Neuronal stem cell (in vitro differentiated cells): ENCODE data around the gene FAM47E.

Experiments
- DNase-seq: peaks from one replicate; pipeline ENCODE4 v3.0.0-alpha.2; 2013; ENCODE audit warnings: low spot score
- H2AFZ ChIP-seq: one replicate; pipeline ENCODE4 v1.6.1; 2013; ENCODE audit warnings: mild to moderate bottlenecking, low read length, inconsistent platforms
- H2AK5ac ChIP-seq: 2 replicates; pipeline ENCODE4 v1.6.1; 2013; ENCODE audit warnings: low read depth, mild to moderate bottlenecking, inconsistent platforms, low read length, moderate library complexity, mixed read lengths
- H2BK120ac ChIP-seq: 2 replicates; pipeline ENCODE4 v1.6.1; 2013; ENCODE audit warnings: low read depth, mild to moderate bottlenecking, inconsistent platforms, low read length, moderate library complexity, mixed read lengths
- H2BK12ac ChIP-seq: one replicate; pipeline ENCODE4 v1.6.1; 2013; ENCODE audit warnings: low read length, inconsistent platforms
- H2BK15ac ChIP-seq: 2 replicates; pipeline ENCODE4 v1.6.1; 2013; ENCODE audit warnings: mild to moderate bottlenecking, low read length, inconsistent platforms, mixed read lengths
- H2BK5ac ChIP-seq: one replicate; pipeline ENCODE4 v1.6.1; 2013; ENCODE audit warnings: inconsistent platforms, mild to moderate bottlenecking, low read length, moderate library complexity
- H3K14ac ChIP-seq: one replicate; pipeline ENCODE4 v1.6.1; 2013; ENCODE audit warnings: low read length, inconsistent platforms
- H3K18ac ChIP-seq: 2 replicates; pipeline ENCODE4 v1.6.1; 2013; ENCODE audit warnings: low read length, inconsistent platforms
- H3K23ac ChIP-seq: 2 replicates; pipeline ENCODE4 v1.6.1; 2013; ENCODE audit warnings: low read depth, mild to moderate bottlenecking, mixed read lengths, low read length, inconsistent platforms; ENCODE audit not compliant: poor library complexity
- H3K27ac ChIP-seq: replicated peaks from 3 replicates; pipeline ENCODE4 v1.5.1; 2013; ENCODE audit warnings: low read length, inconsistent platforms
- H3K27me3 ChIP-seq, 3 experiments: 2 replicates each; pipeline ENCODE4 v1.6.1; 2013; ENCODE audit warnings: low read length in 3 of 3, mild to moderate bottlenecking in 2 of 3, inconsistent platforms in 1 of 3, low read depth in 1 of 3, mixed read lengths in 1 of 3, moderate library complexity in 1 of 3; ENCODE audit not compliant: control insufficient read depth in 3 of 3, insufficient read depth in 3 of 3
- H3K36me3 ChIP-seq, 2 donors: replicated peaks in 1 of 2; 2 replicates each; pipeline ENCODE4 v1.6.1; 2013; ENCODE audit warnings: low read length in 2 of 2; ENCODE audit not compliant: control insufficient read depth in 2 of 2, insufficient read depth in 2 of 2
- H3K4ac ChIP-seq: 2 replicates; pipeline ENCODE4 v1.6.1; 2013; ENCODE audit warnings: inconsistent platforms, mild to moderate bottlenecking, low read length, moderate library complexity
- H3K4me1 ChIP-seq, 2 donors: 1 replicate in 1 of 2; 2 replicates in 1 of 2; pipeline ENCODE4 v1.6.1; 2013; ENCODE audit warnings: low read length in 2 of 2, low read depth in 1 of 2; ENCODE audit not compliant: control insufficient read depth in 2 of 2, insufficient read depth in 1 of 2
- H3K4me2 ChIP-seq: one replicate; pipeline ENCODE4 v1.6.1; 2013; ENCODE audit warnings: mild to moderate bottlenecking, low read length, inconsistent platforms; ENCODE audit not compliant: insufficient read depth, poor library complexity, severe bottlenecking
- H3K4me3 ChIP-seq, 2 donors: 2 replicates each; pipeline ENCODE4 v1.5.1; 2013; ENCODE audit warnings: low read length in 2 of 2, mild to moderate bottlenecking in 2 of 2, inconsistent platforms in 1 of 2, moderate library complexity in 1 of 2
- H3K79me1 ChIP-seq: one replicate; pipeline ENCODE4 v1.6.1; 2013; ENCODE audit warnings: low read depth, mild to moderate bottlenecking, inconsistent platforms, low read length, moderate library complexity
- H3K9ac ChIP-seq: one replicate; pipeline ENCODE4 v1.6.1; 2013; ENCODE audit warnings: mild to moderate bottlenecking, low read depth, low read length, inconsistent platforms; ENCODE audit not compliant: poor library complexity
- H3K9me3 ChIP-seq, 2 donors: replicated peaks in 1 of 2; 2 replicates each; pipeline versions ENCODE3 to v1.6.1; 2013; ENCODE audit warnings: low read length in 2 of 2, mild to moderate bottlenecking in 2 of 2, inconsistent platforms in 1 of 2, low read depth in 1 of 2, mixed read lengths in 1 of 2, moderate library complexity in 1 of 2; ENCODE audit not compliant: control insufficient read depth in 2 of 2, insufficient read depth in 1 of 2
- H4K8ac ChIP-seq: one replicate; pipeline ENCODE4 v1.6.1; 2013; ENCODE audit warnings: low read depth, mild to moderate bottlenecking, inconsistent platforms, low read length, moderate library complexity
- H4K91ac ChIP-seq: one replicate; pipeline ENCODE4 v1.6.1; 2013; ENCODE audit warnings: low read length, low read depth, mild to moderate bottlenecking, inconsistent platforms; ENCODE audit not compliant: poor library complexity
- WGBS, 2 donors: extraction: QIAGEN DNeasy Blood & Tissue Kit; methylation state at CpG; one replicate each; pipeline ENCODE4 v1.1.7; 2013; ENCODE audit warnings: missing lambda C conversion rate in 2 of 2, mixed read lengths in 1 of 2; ENCODE audit not compliant: insufficient read length in 2 of 2, insufficient replicate concordance in 1 of 2; ENCODE audit errors: extremely low coverage in 2 of 2; 5-methylcytosine and 5-hydroxymethylcytosine counted together

Gene FAM47E

DNA sequence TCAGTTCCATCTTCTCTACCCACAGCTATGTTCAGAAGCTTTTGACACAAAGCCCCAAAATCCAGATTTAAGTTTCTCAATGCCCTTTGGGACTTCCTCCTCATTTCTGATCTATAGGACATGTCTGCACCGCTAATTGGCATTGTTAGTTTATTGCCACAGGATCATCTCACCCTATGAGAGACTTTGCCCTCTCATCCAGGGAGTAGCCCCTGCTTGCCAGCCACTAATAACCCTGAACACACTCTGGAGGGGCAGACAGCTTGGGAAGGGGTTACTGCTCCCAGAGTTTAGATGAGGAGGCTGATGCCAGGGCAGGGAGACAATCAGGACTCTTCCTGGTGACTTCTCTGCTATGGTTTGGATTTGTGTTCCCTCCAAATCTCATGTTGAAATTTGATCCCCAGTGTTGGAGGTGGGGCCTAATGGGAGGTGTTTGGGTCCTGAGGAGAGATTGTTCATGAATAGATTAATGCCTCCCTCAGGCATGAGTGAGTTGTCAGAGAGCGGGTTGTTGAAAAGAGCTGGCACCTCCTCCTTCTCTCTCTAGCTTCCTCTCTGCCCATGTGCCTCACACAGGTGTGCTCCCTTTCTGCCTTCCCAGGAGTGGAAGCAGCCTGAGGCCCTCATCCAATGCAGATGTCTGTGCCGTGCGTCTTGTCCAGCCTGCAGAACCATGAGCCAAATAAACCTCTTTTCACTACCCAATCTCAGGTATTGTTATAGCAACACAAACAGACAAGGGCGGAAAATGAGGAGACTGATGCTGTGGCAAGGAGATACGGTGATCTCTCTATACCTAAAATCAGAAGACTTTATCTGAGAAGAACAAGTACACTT, 34.3 kb upstream of the FAM47E start:
- no peak overlapping the region for H3K14ac ChIP-seq
- no peaks in the 10 kb centered on the region for H3K36me3 ChIP-seq
- H3K79me1 ChIP-seq = no peaks in the 10 kb centered on the region
- H2AK5ac ChIP-seq = no peak overlapping the region
- peaks cover 0 to 1% of the 10 kb centered on the region in 2 donors for H3K9me3 ChIP-seq
- H3K4me3 ChIP-seq = no peak overlapping the region
- peak overlapping the region; percentile 17 for H3K9ac ChIP-seq
- H2BK120ac ChIP-seq = no peak overlapping the region
- no peak overlapping the region for H3K23ac ChIP-seq
- H2AFZ ChIP-seq = no peak overlapping the region
- no peak overlapping the region for H4K91ac ChIP-seq
- no peak overlapping the region for H2BK12ac ChIP-seq
- no peak for DNase-seq
- H3K4ac ChIP-seq = no peak overlapping the region
- H3K4me2 ChIP-seq = no peak overlapping the region
- H3K4me1 ChIP-seq = peaks cover 8 to 10% of the 10 kb centered on the region in 2 donors
- H4K8ac ChIP-seq = no peak overlapping the region
- H3K27ac ChIP-seq = no peak overlapping the region
- H2BK5ac ChIP-seq = no peak overlapping the region
- no peak overlapping the region for H3K18ac ChIP-seq
- H2BK15ac ChIP-seq = no peak overlapping the region
- WGBS, 2 donors = no CpG with 5 or more reads among the region's 6 CpGs
- H3K27me3 ChIP-seq = no peaks in the 10 kb centered on the region

DNA sequence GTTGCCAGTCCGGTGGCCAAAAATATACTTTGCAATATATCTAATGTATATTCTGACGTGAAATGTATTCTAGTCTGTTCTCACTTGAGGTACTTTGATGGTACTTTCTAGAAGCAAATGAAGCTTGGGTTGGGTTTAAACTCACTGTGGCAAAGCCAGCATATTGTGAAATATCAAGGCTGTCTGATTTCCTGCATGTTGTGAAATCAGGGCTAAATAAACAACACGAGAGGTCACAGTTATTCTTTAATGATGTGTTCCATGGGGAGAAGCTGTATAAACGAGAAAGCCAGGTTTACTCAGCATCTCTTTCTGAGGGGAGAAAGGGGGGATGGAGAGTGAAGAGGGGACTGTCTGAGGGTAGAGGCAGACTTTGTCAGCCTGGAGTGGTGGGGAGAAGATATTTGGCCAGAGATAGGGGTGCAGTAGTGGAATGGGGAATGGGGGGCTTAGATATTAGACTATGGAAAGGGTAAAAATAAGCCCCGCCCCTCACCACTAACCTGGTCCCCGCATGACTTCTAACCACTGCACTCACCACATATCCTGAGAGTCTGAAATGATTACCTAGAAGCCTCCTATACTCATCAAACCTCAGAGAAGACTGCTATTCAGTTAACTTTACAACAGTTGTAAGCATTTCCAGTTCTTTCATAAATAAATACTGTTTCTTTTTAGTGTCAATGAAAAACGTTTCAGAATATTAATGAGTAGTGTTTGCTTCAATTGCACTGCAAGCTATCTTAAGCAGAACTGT, 32.0 kb upstream of the FAM47E start:
- DNase-seq = no peak
- Histone ChIP-seq H4K91ac (no peak overlapping the region), H3K18ac (no peak overlapping the region), H2AFZ (no peak overlapping the region), H3K4me1 (peaks cover 2% of the 10 kb centered on the region in 2 donors), H2BK120ac (no peak overlapping the region), H3K9me3 (peaks cover 0 to 1% of the 10 kb centered on the region in 2 donors), H3K9ac (no peak overlapping the region), H3K23ac (no peak overlapping the region), H3K4me3 (no peak overlapping the region), H3K27me3 (no peaks in the 10 kb centered on the region), H4K8ac (no peak overlapping the region), H3K14ac (no peak overlapping the region), H2BK5ac (no peak overlapping the region), H3K4ac (no peak overlapping the region), H2BK12ac (no peak overlapping the region), H3K27ac (no peak overlapping the region), H3K36me3 (no peaks in the 10 kb centered on the region), H2BK15ac (no peak overlapping the region), H3K79me1 (no peaks in the 10 kb centered on the region), H3K4me2 (no peak overlapping the region), H2AK5ac (no peak overlapping the region)
- WGBS, 2 donors = no CpG with 5 or more reads among the region's 7 CpGs

DNA sequence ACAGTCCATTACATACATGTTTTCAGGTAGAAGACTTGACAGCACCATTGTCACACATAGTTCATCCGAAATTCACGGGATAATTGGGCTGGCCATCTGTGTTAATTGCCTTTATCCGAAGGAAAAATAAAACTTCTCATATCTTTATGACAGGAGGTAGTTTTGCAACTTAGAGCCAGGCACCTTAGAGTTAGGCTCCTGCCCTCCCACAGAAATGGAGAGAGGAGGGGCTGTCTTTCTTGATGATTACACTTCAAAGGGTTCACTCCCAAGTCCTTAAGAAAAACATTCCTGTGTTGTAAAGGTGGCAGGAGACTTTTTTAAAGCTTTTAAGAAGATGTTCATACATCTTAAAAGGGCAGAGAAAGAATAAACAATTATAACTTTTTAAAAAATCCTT, 27.4 kb upstream of the FAM47E start:
- Histone ChIP-seq H2AK5ac (no peak overlapping the region), H2BK12ac (no peak overlapping the region), H2BK15ac (no peak overlapping the region), H3K4me1 (no peaks in the 10 kb centered on the region), H3K14ac (no peak overlapping the region), H3K23ac (no peak overlapping the region), H3K27ac (no peak overlapping the region), H2AFZ (no peak overlapping the region), H2BK5ac (no peak overlapping the region), H3K9me3 (peaks cover 0 to 5% of the 10 kb centered on the region in 2 donors), H3K18ac (no peak overlapping the region), H3K36me3 (no peaks in the 10 kb centered on the region), H3K4ac (no peak overlapping the region), H3K9ac (no peak overlapping the region), H3K4me3 (no peak overlapping the region), H3K4me2 (no peak overlapping the region), H2BK120ac (no peak overlapping the region), H3K79me1 (no peaks in the 10 kb centered on the region), H4K91ac (no peak overlapping the region), H4K8ac (no peak overlapping the region), H3K27me3 (no peaks in the 10 kb centered on the region)
- WGBS, 2 donors = no CpG with 5 or more reads among the region's 3 CpGs
- DNase-seq = no peak

DNA sequence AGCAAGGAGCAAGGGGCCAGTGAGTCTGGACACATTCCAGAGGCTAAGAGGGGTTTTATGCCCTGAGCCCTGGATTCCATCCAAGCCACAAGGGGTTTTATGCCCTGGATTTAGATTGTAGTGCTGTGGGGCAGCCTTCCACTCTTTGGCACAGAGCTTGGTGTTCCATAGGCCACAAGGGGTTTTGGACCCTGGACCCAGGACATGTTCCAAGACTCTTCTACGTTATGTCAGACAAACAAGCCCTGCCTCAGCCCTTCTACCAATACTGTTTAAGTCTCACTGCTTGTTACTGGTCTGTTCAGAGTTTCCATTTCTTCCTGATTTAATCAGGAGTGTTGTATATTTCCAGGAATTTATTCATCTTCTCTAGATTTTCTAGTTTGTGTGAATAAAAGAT, 25.1 kb upstream of the FAM47E start:
- Histone ChIP-seq H3K27me3 (no peaks in the 10 kb centered on the region), H3K23ac (no peak overlapping the region), H2AFZ (no peak overlapping the region), H2BK5ac (no peak overlapping the region), H2AK5ac (no peak overlapping the region), H3K36me3 (no peaks in the 10 kb centered on the region), H2BK12ac (no peak overlapping the region), H3K79me1 (no peaks in the 10 kb centered on the region), H3K4me2 (no peak overlapping the region), H3K9ac (no peak overlapping the region), H3K14ac (no peak overlapping the region), H2BK120ac (no peak overlapping the region), H2BK15ac (no peak overlapping the region), H3K4ac (no peak overlapping the region), H4K8ac (no peak overlapping the region), H3K27ac (no peak overlapping the region), H3K18ac (no peak overlapping the region), H3K4me1 (no peaks in the 10 kb centered on the region), H4K91ac (no peak overlapping the region), H3K4me3 (no peak overlapping the region), H3K9me3 (peaks cover 3 to 15% of the 10 kb centered on the region in 2 donors)
- DNase-seq = no peak
- WGBS, 2 donors = no CpG with 5 or more reads among the region's 1 CpG
